Left renal pelvis (tissue), 4 donors: ENCODE data around the gene DRC7. TPM values are rescaled to one million over a fixed set of nuclear protein-coding genes. Genes with fewer than 3 reads are reported as not detected.

ENCODE experiments used
- DNase-seq, 4 donors: peaks; one replicate each; pipeline ENCODE4 v3.0.0-alpha.2; 2013; ENCODE audit warnings: low read depth in 4 of 4, low spot score in 3 of 4
- polyA plus RNA-seq, 4 donors: library from polyadenylated mRNA; unstranded; fragments of 120-200 nt; gene quantifications; one replicate each; pipeline ENCODE4 v1.2.1, GENCODE V29; 2013; ENCODE audit not compliant: insufficient read length in 4 of 4

Gene DRC7
- polyA plus RNA-seq, 4 donors: 0.16 to 3.9 (median 2.7) TPM

GRCh38 chr16:57675741-57676551 lies 18.7 kb upstream of the DRC7 start:
- no peak for DNase-seq

GRCh38 chr16:57676553-57677085 lies 18.0 kb upstream of the DRC7 start:
- no peak for DNase-seq

- DNase-seq: no peak
Observed at GRCh38 chr16:57677622-57678369, 16.8 kb upstream of the DRC7 start.

GRCh38 chr16:57679016-57679415 lies 15.6 kb upstream of the DRC7 start:
- DNase-seq: no peak

GRCh38 chr16:57679767-57680482 lies 14.7 kb upstream of the DRC7 start:
- no peak for DNase-seq

GRCh38 chr16:57680842-57681375 lies 13.7 kb upstream of the DRC7 start:
- DNase-seq: no peak

- DNase-seq: no peak
Observed at GRCh38 chr16:57681950-57682728, 12.5 kb upstream of the DRC7 start.

- DNase-seq: no peak
Observed at GRCh38 chr16:57682809-57683635, 11.6 kb upstream of the DRC7 start.

GRCh38 chr16:57683636-57684545 lies 10.7 kb upstream of the DRC7 start:
- DNase-seq: no peak

- DNase-seq: no peak
Observed at GRCh38 chr16:57684626-57685358, 9.8 kb upstream of the DRC7 start.

GRCh38 chr16:57685633-57686032 lies 9.0 kb upstream of the DRC7 start:
- DNase-seq: no peak

GRCh38 chr16:57686577-57686976 lies 8.0 kb upstream of the DRC7 start:
- DNase-seq: no peak

- DNase-seq: no peak
Observed at GRCh38 chr16:57687363-57687929, 7.2 kb upstream of the DRC7 start.

- DNase-seq: no peak
Observed at GRCh38 chr16:57688487-57688986, 6.1 kb upstream of the DRC7 start.

- DNase-seq: no peak
Observed at GRCh38 chr16:57688987-57689761, 5.4 kb upstream of the DRC7 start.
